ENCODE results near the gene ATXN1.
"Not testable (repeated sequence)": the region's sequence is repeated elsewhere in the genome, so short reads cannot be mapped to it uniquely, and the experiment has no call there.

Gene ATXN1

DNA sequence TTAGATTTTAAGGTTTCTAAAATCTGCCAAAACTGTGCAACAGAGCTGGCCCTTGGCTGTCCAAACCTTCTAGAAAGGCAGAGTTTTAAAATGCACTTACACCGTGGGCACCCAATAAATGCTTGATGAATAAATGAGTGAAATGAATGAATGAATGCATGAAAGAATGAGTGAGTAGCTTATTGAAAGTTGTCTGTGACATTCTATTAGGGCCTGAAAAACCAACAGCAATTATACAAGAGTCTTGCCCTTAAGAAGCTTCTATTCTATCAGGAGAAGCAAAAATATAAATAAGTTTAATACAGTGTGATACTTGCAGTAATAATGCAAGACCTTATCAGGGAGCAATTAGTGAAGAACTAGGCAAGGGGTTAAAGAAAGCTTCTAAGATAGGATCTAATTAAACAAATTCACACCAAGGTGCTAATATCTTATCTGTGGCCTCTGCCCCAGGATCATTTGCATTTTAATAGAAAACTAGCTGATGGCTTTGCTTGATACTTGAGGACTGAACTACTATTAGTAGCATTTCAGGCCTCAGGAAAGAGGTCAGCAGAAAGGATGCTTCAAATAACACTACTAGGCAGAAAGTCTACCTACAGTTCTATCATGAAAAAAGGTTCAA lies 292.2 kb downstream of the ATXN1 start:
- no peak for DNase-seq

DNA sequence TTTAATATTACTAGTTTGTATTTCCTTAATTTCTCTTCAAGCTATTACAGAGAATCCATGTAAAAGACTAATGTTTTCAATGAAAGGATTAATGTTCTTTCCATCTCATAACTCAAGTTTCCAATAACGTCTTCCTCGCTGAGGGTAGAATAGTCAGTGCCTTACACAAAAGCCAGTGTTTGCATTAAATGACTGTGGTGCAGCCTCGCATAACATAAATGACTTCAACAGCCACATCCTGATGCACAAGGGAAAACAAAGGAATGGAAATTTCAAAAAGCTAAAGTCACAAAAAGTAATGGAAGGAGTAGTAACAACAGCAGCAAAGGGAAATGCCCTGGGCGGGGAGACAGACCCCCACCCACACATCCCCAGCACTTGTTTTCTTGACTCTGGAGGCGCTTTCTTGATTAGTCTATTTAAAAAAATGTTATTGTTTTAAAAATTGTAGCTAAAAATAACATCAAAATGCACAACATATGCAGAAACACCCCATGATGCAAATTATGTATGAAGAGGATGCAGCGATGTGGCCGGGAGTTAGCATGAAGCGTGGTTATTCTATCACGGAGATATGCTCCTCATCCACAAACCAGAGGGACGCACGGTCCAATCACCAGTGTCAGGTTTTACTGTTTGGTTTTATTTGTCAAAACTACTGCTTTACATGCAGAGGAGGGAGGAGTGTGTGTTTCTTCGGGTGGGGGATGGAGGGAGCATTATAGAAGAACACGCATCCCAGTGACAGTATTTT lies 294.3 kb downstream of the ATXN1 start:
- DNase-seq, result no peak

DNA sequence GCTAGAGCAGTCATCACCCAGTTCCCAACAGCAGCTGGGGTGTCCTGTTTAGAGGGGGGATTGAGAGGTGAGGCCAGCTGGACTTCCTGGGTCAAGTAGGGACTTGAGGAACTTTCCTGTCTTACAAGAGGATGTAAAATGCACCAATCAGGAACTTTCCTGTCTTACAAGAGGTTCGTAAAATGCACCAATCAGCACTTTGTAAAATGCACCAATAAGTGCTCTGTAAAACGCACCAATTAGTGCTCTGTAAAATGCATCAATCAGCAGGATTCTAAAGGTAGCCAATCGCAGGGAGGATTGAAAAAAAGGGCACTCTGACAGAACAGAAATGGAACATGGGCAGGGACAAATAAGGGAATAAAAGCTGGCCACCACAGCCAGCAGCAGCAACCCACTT lies 297.2 kb downstream of the ATXN1 start:
- DNase-seq, result no peak

DNA sequence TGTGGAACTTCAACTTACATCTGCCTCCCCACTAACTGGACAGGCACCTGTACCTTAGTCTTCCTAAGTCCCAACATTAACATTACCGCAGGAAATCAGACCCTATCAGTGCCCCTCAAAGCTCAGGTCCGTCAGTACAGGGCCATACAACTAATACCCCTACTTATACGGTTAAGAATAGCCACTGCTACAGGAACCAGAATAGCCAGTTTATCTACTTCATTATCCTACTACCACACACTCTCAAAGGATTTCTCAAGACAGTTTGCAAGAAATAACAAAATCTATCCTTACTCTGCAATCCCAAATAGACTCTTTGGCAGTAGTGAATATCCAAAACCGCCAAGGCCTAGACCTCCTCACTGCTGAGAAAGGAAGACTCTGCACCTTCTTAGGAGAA lies 298.0 kb downstream of the ATXN1 start:
- DNase-seq, result not testable (repeated sequence)

DNA sequence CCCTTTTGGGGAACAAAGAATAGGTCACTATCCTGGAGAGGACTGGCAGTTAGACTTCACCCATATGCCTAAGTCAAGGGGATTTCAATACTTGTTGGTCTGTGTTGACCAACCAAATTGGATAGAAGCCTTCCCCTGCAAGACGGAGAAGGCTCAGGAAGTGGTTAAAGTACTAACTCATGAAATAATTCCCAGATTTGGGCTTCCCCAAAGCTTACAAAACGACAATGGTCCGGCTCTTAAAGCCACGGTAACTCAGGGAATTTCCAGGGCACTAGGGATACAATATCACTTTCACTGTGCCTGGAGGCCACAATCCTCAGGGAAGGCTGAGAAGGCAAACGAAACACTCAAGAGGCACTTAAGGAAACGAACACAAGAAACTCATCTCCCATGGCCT lies 299.8 kb downstream of the ATXN1 start:
- no peak for DNase-seq

DNA sequence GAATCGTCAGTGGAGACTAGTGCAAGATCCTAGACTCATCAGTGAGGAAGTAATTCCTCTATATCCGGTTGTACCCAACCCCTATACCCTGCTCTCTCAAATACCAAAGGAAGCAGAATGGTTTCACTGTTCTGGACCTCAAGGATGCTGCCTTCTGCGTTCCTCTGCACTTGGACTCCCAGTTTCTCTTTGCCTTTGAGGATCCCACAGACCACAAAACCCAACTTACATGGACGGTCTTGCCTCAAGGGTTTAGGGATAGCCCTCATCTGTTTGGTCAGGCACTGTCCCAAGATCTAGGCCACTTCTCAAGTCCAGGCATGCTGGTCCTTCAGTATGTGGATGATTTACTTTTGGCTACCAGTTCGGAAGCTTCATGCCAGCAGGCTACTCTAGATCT lies 301.8 kb downstream of the ATXN1 start:
- DNase-seq, result not testable (repeated sequence)

DNA sequence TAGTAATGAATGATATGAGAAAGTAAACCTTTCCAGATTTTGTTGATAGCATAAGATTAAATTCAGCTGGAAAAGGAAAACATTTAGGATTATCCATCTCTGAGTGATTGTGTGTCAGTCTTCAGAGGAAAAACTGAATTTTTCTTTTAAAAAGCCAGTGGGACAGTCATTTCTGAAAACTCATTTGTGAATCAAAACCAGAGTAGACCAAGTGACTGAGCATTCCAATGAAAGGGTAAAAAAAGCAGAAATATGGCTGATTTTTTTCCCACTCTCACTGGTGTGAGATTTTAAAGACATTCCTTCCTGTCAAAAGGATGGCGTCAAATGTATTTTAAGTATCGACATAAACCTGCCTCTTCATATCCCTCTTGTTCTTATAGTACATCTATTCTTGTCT lies 308.9 kb downstream of the ATXN1 start:
- DNase-seq, result no peak

DNA sequence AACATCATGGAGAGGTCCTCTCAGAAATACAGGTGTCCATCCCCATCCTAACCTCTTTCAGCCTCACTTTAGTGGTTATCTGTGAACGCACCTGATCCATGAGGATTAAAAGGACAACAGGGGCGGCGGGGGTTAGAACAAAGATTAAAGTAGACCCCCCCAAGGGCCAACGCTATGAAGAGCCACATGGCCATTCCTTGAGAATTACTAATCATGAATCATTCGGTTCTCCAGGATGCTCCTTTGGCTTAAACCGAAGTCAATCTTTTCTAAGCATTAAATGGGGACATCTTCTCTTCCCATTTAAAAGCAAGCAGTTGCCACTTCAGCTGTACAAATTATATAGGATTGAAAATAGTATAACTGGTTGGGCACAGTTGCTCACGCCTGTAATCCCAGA lies 310.4 kb downstream of the ATXN1 start:
- DNase-seq, result no peak

DNA sequence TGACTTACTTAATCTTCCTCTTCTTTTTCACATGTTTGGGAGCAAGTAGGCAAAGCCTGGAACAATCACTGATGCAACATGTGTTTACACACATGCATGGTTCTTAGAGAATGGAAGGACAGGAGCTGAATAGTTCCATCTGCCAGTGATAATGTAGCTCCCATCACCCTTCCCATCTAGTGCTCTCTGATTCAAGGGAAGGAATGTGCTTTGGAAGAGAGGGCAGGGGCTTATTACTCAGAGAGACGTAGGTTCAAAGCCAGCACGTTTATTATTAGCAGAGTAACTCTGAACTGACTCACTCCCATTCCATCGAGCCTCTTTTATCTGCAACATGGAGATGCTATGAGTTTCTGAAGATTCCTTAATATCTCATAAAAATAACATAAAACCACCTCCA lies 311.0 kb downstream of the ATXN1 start:
- no peak for DNase-seq

DNA sequence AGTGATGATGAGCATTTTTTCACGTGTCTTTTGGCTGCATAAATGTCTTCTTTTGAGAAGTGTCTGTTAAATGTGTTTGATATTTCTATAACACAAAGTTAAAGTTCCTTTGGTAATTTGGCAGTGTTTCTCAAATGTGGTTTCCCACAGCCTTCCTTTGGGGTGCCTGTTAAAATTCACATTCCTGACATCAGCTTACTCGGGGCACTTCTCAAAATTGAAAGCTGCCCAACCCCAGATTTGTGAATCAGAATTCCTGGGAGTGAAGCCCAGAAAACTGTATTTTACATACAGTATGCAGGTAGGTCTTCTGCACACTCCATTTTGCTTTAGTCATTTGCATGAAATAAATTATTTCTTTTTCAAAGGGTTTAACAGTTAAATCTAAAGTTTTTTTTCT lies 315.0 kb downstream of the ATXN1 start:
- no peak for DNase-seq

DNA sequence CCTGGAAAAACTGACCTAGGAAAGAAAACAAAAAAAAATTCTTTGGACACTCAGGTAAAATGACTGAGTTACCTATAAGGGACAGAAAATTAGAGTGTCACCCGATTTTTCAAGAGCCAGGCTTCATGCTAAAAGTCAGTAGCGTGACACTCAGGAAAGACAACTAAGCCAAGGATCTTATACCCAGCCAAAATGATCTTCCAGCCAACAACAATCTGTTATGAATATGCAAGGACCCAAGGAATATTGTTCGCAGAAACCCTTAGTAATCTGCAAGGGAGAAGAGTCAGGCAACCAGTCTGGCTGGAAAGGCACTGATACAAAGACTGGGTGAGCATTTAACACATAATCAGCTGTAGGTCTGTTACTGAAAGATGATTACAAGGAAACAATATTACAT lies 319.2 kb downstream of the ATXN1 start:
- DNase-seq, result no peak

DNA sequence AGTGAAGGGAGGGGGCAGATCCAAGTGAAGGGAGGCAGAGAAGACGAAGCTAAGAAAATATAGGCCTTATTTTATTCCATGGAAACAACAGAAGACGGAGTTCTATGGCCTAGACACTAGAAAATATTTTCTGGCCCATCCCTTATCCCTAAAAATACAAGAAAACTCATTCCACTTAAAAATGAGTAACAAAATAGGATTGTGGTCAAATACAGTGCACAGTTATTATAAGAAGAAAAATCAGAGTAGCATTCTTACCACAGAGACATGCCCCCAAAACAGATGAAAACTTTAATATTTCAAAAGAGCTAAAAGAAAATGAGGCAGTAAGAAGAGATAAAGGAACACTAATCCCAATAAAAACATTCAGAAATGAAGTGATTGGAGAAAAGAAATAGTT lies 320.0 kb downstream of the ATXN1 start:
- no peak for DNase-seq

DNA sequence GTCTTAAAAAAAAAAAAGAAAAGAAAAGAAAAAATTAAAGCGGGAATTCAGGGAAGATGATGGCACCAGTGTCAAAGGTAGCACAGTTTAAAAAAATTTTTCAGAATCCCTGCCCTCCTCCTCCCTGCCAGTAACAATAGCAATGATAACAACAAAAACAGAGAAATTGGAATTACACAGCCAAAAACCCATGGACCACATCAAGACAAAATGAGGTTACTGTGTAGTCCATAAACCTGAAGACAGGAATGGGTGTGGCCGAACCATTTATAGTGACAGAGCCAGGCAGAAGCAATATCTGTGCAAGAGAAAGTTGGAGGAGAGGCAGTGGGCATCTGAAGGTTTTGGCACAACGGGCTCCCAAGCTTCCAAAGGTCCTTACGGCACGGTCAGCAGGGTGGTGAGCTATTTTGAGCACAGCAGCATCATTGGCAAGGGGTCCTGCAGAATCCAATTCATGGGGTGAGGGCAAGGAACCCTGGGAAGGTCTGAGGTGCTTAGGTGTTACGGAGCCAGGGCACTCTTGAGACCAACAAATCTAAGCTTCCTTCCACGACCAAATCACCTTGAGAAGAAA lies 320.5 kb downstream of the ATXN1 start:
- DNase-seq, result no peak

DNA sequence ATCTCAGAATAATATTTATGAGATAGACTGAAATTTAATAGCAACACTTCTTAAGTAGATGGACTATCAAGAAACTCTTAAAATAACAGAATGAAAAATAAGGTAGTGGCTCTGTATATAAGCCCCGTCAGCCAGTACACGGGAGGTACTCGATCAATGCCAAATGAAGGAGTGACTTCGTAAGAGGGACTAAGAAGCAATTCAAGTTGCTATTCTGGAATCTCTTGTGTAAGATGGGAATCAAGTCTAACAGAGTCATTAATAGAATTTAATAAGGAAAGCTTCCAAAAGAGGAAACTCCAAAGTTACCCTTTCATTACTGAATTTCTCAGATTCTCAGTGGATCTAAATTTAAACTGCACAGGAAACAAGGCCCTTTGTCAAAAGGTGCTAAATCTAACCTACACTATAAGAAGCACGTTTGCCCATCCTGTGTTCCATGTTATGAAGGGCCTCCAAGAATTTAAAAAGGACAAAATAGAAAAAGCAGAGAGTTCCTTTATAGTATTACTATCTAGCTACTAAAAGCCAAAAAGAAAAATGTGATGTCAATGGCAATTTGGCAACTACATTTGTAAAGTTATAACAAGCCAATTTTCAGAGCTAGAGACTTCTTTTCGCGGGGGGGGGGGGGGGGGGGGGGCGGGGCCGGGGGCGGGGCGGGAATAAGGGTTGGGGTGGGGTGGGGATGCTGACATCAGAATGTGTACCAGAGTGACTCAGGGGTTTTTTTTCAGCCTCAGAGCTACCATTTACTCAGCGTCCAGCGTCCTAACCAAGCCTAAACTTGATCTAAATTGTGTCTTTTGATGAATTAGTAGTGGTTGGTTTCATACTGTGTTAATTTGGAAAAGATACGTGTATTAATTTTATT lies 322.3 kb downstream of the ATXN1 start:
- no peak for DNase-seq

DNA sequence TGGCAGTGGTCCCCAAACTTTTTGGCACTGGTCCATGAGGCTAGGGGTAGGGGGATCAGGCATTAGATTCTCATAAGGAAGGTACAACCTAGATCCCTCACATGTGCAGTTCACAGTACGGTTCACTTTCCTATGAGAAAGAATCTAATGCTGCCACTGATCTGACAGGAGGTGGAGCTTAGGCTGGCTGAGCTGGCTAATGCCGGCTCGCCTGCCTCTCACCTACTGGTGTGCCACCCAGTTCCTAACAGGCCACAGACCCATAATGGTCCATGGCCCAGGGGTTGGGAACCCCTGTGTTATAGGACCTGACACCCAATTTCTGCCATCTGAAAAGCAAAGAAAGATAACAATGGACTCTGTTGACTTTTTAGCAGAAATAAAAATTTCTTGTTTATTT lies 323.3 kb downstream of the ATXN1 start:
- DNase-seq, result no peak

DNA sequence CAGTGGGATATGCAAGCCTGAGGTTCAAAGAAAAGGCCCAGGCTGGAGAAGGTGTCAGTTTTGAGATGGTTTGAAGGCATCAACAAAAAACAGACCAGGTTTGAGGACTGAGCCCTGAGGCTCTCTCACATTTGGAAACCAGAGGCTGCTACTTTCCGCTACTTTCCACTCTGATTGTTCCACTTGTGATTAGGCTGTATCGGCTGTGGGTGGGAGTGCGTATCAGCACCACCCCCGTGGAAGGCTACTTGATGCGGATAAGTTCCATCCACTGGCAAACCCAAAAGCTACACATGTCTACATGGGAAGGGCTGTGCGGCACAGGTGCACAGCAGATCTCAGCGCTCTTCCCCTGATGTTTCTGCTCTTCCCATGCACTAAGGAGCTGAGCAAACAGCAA lies 324.2 kb downstream of the ATXN1 start:
- DNase-seq, result no peak

DNA sequence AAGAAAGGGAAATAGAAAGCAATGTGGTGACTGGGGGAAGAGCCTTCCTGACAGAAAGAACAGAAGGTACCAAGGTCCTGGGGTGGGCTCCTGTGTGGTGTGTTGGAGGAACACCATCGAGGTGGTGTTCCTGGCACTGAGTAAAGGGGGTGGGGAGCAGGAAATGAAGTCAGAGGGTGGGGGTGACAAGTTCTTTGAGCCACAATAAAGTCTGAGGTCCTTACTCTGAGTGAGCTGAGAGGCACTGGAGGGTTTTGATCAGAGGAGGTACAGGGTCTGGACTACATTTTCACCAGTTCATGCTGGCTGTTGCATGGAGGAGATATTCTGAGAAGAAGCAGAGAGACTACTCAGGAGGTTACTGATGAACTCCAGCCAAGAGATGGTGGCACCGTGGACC lies 324.7 kb downstream of the ATXN1 start:
- DNase-seq, result no peak

DNA sequence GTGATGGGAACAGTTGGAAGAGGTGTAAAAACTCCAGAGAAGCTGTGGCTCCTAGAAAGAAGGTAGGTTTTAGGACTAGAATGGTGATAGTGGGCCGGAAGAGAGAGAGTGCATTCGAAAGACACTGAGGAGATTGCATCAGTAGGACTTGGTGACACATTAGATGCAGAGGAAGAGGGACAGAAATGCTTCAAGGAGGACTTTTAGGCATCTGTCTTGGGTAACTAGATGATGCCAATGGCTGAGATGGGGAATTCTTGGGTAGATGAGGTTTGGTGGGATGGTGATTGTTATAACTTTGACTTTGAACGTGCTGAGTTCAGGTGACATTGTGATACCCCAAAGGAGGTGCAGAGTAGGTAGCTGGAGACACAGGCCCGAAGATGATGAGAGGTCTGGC lies 326.4 kb downstream of the ATXN1 start:
- DNase-seq, result no peak

DNA sequence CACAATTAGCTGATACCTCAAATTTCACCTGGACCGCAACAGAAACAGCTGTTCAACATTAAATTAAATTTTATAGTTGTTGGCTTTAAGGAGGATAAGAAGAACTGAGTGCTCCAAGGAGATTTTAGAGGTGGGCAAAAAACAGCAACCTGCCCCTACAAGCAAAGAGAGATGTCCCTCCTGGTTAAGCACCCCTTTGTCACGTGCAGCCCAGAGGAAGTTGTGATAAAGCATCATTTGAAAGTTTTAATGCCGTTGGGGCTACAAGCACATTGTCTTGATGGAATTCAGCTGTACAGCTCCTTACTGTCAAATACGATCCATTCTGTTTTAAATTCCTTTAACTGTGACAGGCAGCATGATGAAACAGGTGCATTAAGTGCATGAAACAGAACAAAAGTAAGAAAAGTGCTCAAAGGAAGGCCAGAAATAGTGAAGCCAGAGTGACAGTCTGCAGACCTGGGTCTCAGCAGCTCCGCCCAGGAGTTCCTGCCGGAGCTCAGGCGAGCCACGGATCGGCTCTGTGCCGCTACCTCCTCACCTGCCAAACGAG lies 327.8 kb downstream of the ATXN1 start:
- no peak for DNase-seq

DNA sequence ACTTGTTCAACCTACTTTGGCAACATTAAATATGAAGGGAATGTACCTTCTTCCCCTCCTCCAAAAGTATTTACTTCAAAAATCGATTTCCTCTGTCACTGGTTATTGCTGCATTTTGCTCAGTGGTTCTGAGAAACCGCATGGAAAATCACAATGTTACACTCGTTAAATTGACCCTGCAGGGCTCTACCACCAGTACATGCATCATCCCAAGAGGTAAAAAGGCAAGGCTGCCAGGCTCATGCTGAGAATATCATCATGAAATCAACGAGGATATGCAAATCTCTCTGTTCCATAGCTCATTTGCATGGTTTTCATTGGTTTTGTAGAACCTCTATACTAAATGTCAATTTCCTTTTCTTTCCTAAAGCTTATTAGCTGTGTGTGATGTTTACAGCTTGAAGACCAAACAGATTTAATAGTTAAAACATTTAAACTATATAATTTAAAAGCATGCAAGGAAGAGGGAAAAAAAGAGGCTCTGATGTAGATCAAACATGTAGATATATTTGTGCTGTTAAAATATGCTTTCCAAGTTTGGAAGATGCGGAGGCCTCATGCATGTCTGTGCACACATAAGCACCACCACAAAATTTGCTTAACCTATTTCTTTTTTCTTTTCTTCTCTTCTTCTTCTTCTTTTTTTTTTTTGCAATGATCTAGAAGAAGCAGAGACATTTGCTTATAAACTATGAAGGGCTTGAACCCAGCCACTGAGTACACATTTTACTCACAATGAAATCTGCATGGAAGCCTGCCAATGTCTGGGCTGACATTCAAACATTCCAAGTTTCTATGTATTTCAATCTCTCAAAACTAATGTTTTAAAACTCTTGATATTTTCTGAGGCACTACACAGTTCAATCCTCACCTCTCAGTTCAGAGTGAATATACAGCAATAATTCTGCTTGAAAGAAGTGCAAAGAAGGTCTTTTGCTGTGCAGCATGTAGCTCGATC lies 328.9 kb downstream of the ATXN1 start:
- DNase-seq, result no peak

DNA sequence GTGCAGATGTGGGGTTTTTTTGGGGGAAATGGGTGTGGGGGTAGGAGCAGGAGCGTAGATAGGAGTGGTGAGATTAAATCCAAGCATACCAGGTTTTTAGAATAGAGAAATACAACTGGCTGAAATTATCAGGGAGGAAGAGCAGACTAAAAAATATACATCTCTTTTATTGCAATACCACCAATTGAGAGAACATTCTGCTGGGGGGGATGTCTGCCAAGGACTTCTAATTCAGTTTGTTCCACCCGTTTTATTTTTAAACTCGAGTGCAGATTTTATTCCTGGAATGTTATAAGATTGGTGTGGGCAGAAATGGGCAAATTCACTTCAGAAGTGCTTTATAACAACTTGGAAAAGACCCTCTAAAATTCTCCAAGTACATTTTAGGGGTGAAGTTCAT lies 330.2 kb downstream of the ATXN1 start:
- no peak for DNase-seq

Data from GDM1 (cell line).